ENCODE data around the gene ERGIC2.
"Not testable (repeated sequence)": the region's sequence is repeated elsewhere in the genome, so short reads cannot be mapped to it uniquely, and the experiment has no call there.

The ERGIC2 gene

GRCh38 chr12:29380536-29381523 lies at the start of gene ERGIC2:
ERGIC2 (minus strand) TSS chr12:29381172; CDS start chr12:29371633, 9,539 bp downstream.
- peak; percentile 99 for DNase-seq

GRCh38 chr12:29430716-29431044 lies 49.7 kb upstream of the ERGIC2 start:
- DNase-seq, result no peak

- no peak for DNase-seq
Observed at GRCh38 chr12:29429999-29430715, 49.2 kb upstream of the ERGIC2 start.

GRCh38 chr12:29428633-29429032 lies 47.7 kb upstream of the ERGIC2 start:
- no peak for DNase-seq

GRCh38 chr12:29427964-29428363 lies 47.0 kb upstream of the ERGIC2 start:
- DNase-seq, result no peak

GRCh38 chr12:29426498-29426897 lies 45.5 kb upstream of the ERGIC2 start:
- no peak for DNase-seq

GRCh38 chr12:29425722-29426121 lies 44.8 kb upstream of the ERGIC2 start:
- no peak for DNase-seq

- no peak for DNase-seq
Observed at GRCh38 chr12:29416748-29417147, 35.8 kb upstream of the ERGIC2 start.

GRCh38 chr12:29415111-29415510 lies 34.1 kb upstream of the ERGIC2 start:
- DNase-seq, result no peak

- DNase-seq, result no peak
Observed at GRCh38 chr12:29414368-29414767, 33.4 kb upstream of the ERGIC2 start.

GRCh38 chr12:29405561-29405960 lies 24.6 kb upstream of the ERGIC2 start:
- no peak for DNase-seq

- DNase-seq, result no peak
Observed at GRCh38 chr12:29403991-29404390, 23.0 kb upstream of the ERGIC2 start.

GRCh38 chr12:29402437-29402836 lies 21.5 kb upstream of the ERGIC2 start:
- no peak for DNase-seq

GRCh38 chr12:29398495-29398894 lies 17.5 kb upstream of the ERGIC2 start:
- DNase-seq, result no peak

- DNase-seq, result no peak
Observed at GRCh38 chr12:29396774-29397173, 15.8 kb upstream of the ERGIC2 start.

GRCh38 chr12:29395356-29395755 lies 14.4 kb upstream of the ERGIC2 start:
- no peak for DNase-seq

- DNase-seq, result not testable (repeated sequence)
Observed at GRCh38 chr12:29390419-29390818, 9.4 kb upstream of the ERGIC2 start.

GRCh38 chr12:29389295-29389919 lies 8.4 kb upstream of the ERGIC2 start:
- DNase-seq, result no peak

GRCh38 chr12:29386084-29386680 lies 5.2 kb upstream of the ERGIC2 start:
- DNase-seq, result not testable (repeated sequence)

- DNase-seq, result not testable (repeated sequence)
Observed at GRCh38 chr12:29385194-29385593, 4.2 kb upstream of the ERGIC2 start.

- peak; percentile 3 for DNase-seq
Observed at GRCh38 chr12:29382251-29382650, 1.3 kb upstream of the ERGIC2 start.

GRCh38 chr12:29376118-29376517 lies 4.9 kb downstream of the ERGIC2 start:
- DNase-seq, result no peak

GRCh38 chr12:29374913-29375312 lies 6.1 kb downstream of the ERGIC2 start:
- DNase-seq, result no peak
